Measurements from ENCODE around the gene RPUSD3. TPM values are rescaled to one million over a fixed set of nuclear protein-coding genes. Genes with fewer than 3 reads are reported as not detected.

RPUSD3 gene
- total and polyA plus RNA-seq, 9 of the 15 experiments (the other 6 are each of a cell fraction or from before 2014, with no cell fraction given): 13.8 to 99.0 (median 59.3) TPM

DNA sequence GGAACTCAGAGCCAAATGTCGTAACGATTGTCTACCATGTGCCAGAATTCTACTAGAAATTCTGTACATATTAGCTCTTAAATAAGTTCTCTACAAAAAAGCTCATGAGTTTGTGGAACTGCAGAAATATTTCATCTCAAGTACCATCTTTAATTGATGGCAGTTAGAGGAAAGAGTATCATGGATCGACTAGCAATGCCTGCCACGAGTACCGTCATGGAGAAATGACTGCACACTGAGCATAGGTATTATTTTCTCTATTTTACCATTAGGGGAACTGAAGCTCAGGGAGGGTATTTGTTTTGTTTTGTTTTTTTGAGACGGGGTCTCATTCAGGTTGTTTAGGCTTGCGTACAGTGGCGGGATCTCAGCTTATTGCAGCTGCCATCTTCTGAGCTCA, 2.8 kb downstream of the RPUSD3 start (continued):
- no peak for TF ChIP-seq NFIX (CRISPR knock-in tag; IDR thresholded peaks at IDR 0.05; ENCODE audit: low read depth)
- no peak for TF ChIP-seq MYC (IDR thresholded peaks at IDR 0.05; ENCODE audit: low read depth, low read length)
- TF ChIP-seq MYC (CRISPR knock-in tag; IDR thresholded peaks at IDR 0.05; ENCODE audit: borderline replicate concordance, low read depth): no peak

DNA sequence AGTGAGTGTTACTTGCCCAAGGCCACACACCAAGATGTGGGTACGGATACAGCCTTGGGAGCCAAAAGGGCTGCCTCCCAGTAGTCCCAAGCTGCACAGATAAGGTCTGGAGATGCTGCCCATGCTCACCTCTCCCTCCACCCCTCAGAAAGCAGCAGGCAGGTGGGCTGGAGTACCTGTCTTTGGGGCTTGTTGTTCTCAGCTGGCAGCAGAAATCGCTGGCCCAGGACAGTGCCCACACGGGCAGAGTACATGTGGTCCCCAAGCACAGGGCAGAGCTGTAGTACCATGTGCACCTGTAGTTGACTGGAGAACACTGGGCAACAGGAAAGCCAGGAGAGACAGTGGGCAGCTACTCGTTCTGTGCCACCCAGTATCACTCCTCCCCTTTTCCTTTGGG, 5.0 kb downstream of the RPUSD3 start:
- H3K27ac ChIP-seq (ENCODE audit: extremely low read depth, low read depth, low read length): no peak overlapping the region
- no peak for ATAC-seq
- H3K27me3 ChIP-seq (ENCODE audit: control insufficient read depth in 2 of 2, insufficient read depth in 2 of 2, low read length in 2 of 2): no peaks in the 10 kb centered on the region
- H3K9me1 ChIP-seq (ENCODE audit: control insufficient read depth, insufficient read depth, low read length): no peaks in the 10 kb centered on the region
- no peak for TF ChIP-seq ZNF696 (CRISPR knock-in tag; conservative IDR thresholded peaks at IDR 0.05)
- no peak for TF ChIP-seq THRAP3 (IDR thresholded peaks at IDR 0.05; ENCODE audit: borderline replicate concordance)
- TF ChIP-seq POLR2G (IDR thresholded peaks at IDR 0.05; ENCODE audit: low read depth, low read length): 0 out of 2 replicates have a peak, but pooled peaks have one; percentile 17
- no peak for TF ChIP-seq ZNF134 (CRISPR knock-in tag; conservative IDR thresholded peaks at IDR 0.05)
- H3K79me2 ChIP-seq (ENCODE audit: control insufficient read depth, insufficient read depth, low read length): peaks cover 15% of the 10 kb centered on the region
- H3K4me2 ChIP-seq (ENCODE audit: insufficient read depth, low read length): no peak overlapping the region
- intact Hi-C loops (cut with micrococcal nuclease) (no loop called here), in situ Hi-C loops (cut with MboI) (loop anchor here (25.0 kb wide), 1 partner anchor 898 kb away; no protein-coding TSS in a partner anchor)
- BruUV-seq (replicated peaks): no TSS peak
- no peaks in the 10 kb centered on the region for H3K9me3 ChIP-seq (replicated peaks; ENCODE audit: control insufficient read depth, insufficient read depth, low read depth, low read length)
- no peak overlapping the region for H2AFZ ChIP-seq (ENCODE audit: low read depth, low read length)
- peaks cover 4% of the 10 kb centered on the region; the same call in 1 of the 2 replicates for H4K20me1 ChIP-seq (replicated peaks; ENCODE audit: control insufficient read depth, insufficient read depth, low read length)
- peaks cover 73% of the 10 kb centered on the region for H3K36me3 ChIP-seq (ENCODE audit: control insufficient read depth, insufficient read depth, low read length)
- FAIRE-seq: no peak
- no peak overlapping the region for H3K9ac ChIP-seq (ENCODE audit: insufficient read depth in 1 of 2, low read depth in 2 of 2, low read length in 2 of 2)
- ChIA-PET POLR2A (interaction anchor here (0.5 to 2.7 kb wide), 5 partner anchors 8 to 512 kb away, joined by 3 to 6 read pairs (median 3); partner anchors contain the start of genes ARPC4 and TADA3), CTCF (ENCODE audit: low intra/inter-chr PET ratio) (no interaction called here)
- no peak for DNase-seq (ENCODE audit: extremely low read depth in 1 of 4, low spot score in 3 of 4)
- 81% methylated on average over 4 of the region's 4 CpGs for WGBS (ENCODE audit: insufficient coverage, low coverage, missing lambda C conversion rate)
- peaks cover 4 to 20% of the 10 kb centered on the region in 2 experiments; a peak in 2 of 5 replicates for H3K4me1 ChIP-seq (replicated peaks in 1 of 2; ENCODE audit: control insufficient read depth in 2 of 2, insufficient read depth in 2 of 2, low read length in 2 of 2)
- no peak overlapping the region for H3K4me3 ChIP-seq

Data from K562 (cell line).